Osteoblast (primary cell): Measurements from ENCODE around the gene TLR9. TPM values are rescaled to one million over a fixed set of nuclear protein-coding genes. Genes with fewer than 3 reads are reported as not detected.
A peak's percentile ranks its signal among the peaks of the same experiment; 100 is the strongest.

ENCODE experiments used
- DNase-seq: peaks from one replicate; pipeline ENCODE4 v3.0.0; 2011; ENCODE audit warnings: low spot score, mixed read lengths; ENCODE audit not compliant: insufficient read length; ENCODE audit errors: missing footprints
- H2AFZ ChIP-seq: 2 replicates; pipeline ENCODE4 v1.6.0; 2011; ENCODE audit warnings: mild to moderate bottlenecking, low read length
- H3K27ac ChIP-seq: 2 replicates; pipeline ENCODE4 v1.5.1; 2011; ENCODE audit warnings: mild to moderate bottlenecking, low read depth, low read length, moderate library complexity
- H3K27me3 ChIP-seq: 2 replicates; pipeline ENCODE4 v1.6.0; 2012; ENCODE audit warnings: mild to moderate bottlenecking, control low read depth, inconsistent platforms, low read length, moderate library complexity; ENCODE audit not compliant: insufficient read depth
- H3K36me3 ChIP-seq: 2 replicates; pipeline ENCODE4 v1.5.1; 2011; ENCODE audit warnings: mild to moderate bottlenecking, low read length, control low read depth, moderate library complexity; ENCODE audit not compliant: insufficient read depth
- H3K4me1 ChIP-seq: 2 replicates; pipeline ENCODE4 v1.5.1; 2011; ENCODE audit warnings: mild to moderate bottlenecking, low read length, control low read depth, moderate library complexity; ENCODE audit not compliant: insufficient read depth
- H3K4me2 ChIP-seq: 2 replicates; pipeline ENCODE4 v1.6.0; 2011; ENCODE audit warnings: mild to moderate bottlenecking, low read length; ENCODE audit not compliant: insufficient read depth
- H3K4me3 ChIP-seq: fragments of 200-600 bp; sonication (generic); 3 replicates; pipeline ENCODE4 v1.5.1; 2012; ENCODE audit warnings: mild to moderate bottlenecking, low read length, inconsistent platforms; ENCODE audit not compliant: insufficient read depth
- H3K79me2 ChIP-seq: 2 replicates; pipeline ENCODE4 v1.6.0; 2012; ENCODE audit warnings: mild to moderate bottlenecking, low read length, control low read depth, inconsistent platforms; ENCODE audit not compliant: insufficient read depth
- H3K9me3 ChIP-seq: 2 replicates; pipeline ENCODE4 v1.5.1; 2011; ENCODE audit warnings: low read depth, low read length, control low read depth
- H4K20me1 ChIP-seq: 2 replicates; pipeline ENCODE4 v1.6.0; 2012; ENCODE audit warnings: mild to moderate bottlenecking, low read length, control low read depth; ENCODE audit not compliant: insufficient read depth
- CTCF ChIP-seq: IDR thresholded peaks from 2 replicates; pipeline ENCODE4 v1.5.1; 2011; ENCODE audit warnings: mild to moderate bottlenecking, low read depth, low read length, moderate library complexity; ENCODE audit errors: extremely low read depth
- total RNA-seq: library from RNA; depleted of rRNA; stranded (reverse); fragments of >200 nt; gene quantifications from 2 replicates; pipeline ENCODE4 v1.2.3, GENCODE V29; 2012

The TLR9 gene
- total RNA-seq, 1 donor, result not detected

- Histone ChIP-seq H3K4me1 (peaks cover 18% of the 10 kb centered on the region), H3K79me2 (no peaks in the 10 kb centered on the region), H3K4me3 (no peak overlapping the region), H3K36me3 (no peaks in the 10 kb centered on the region), H2AFZ (no peak overlapping the region), H4K20me1 (no peaks in the 10 kb centered on the region), H3K27ac (no peak overlapping the region), H3K27me3 (no peaks in the 10 kb centered on the region), H3K9me3 (no peaks in the 10 kb centered on the region), H3K4me2 (no peak overlapping the region)
- DNase-seq, result no peak
- TF ChIP-seq CTCF, result no peak
Observed at GRCh38 chr3:52186729-52187128, 38.7 kb downstream of the TLR9 start.

DNA sequence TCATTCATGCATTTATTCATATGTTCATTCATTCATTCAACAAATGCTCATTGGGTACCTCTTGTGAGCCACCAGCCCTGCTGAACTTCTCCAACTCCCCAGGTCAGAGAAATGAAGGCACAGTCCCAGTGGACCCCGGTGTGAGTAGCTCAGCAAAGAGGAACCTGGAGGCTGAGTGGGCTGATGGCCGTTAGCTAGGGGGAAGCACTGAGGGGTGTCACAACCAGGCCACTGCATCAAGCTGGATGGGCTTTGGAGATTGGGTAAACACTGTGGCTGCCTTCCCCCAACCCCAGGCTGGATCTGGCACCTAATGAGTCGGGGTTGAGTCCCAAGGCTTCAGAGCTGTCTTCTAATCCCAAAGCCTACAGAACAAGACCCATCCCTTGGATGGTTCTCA lies 39.6 kb downstream of the TLR9 start:
- no peak overlapping the region for H3K27ac ChIP-seq
- no peaks in the 10 kb centered on the region for H3K79me2 ChIP-seq
- peaks cover 16% of the 10 kb centered on the region for H3K4me1 ChIP-seq
- no peak for TF ChIP-seq CTCF
- no peaks in the 10 kb centered on the region for H3K36me3 ChIP-seq
- no peaks in the 10 kb centered on the region for H3K27me3 ChIP-seq
- no peaks in the 10 kb centered on the region for H3K9me3 ChIP-seq
- no peak overlapping the region for H2AFZ ChIP-seq
- H4K20me1 ChIP-seq, result no peaks in the 10 kb centered on the region
- no peak for DNase-seq
- no peak overlapping the region for H3K4me2 ChIP-seq
- no peak overlapping the region for H3K4me3 ChIP-seq

- H3K4me3 ChIP-seq, result no peak overlapping the region
- peaks cover 10% of the 10 kb centered on the region for H3K4me1 ChIP-seq
- no peaks in the 10 kb centered on the region for H3K27me3 ChIP-seq
- no peak overlapping the region for H3K27ac ChIP-seq
- H4K20me1 ChIP-seq, result no peaks in the 10 kb centered on the region
- no peaks in the 10 kb centered on the region for H3K9me3 ChIP-seq
- no peaks in the 10 kb centered on the region for H3K36me3 ChIP-seq
- no peak for TF ChIP-seq CTCF
- no peak for DNase-seq
- H3K4me2 ChIP-seq, result no peak overlapping the region
- H2AFZ ChIP-seq, result no peak overlapping the region
- no peaks in the 10 kb centered on the region for H3K79me2 ChIP-seq
Observed at GRCh38 chr3:52185311-52185710, 40.1 kb downstream of the TLR9 start.

GRCh38 chr3:52184690-52185089 lies 40.8 kb downstream of the TLR9 start:
- DNase-seq, result peak; percentile 86
- no peak overlapping the region for H3K4me2 ChIP-seq
- H3K79me2 ChIP-seq, result no peaks in the 10 kb centered on the region
- no peak overlapping the region for H2AFZ ChIP-seq
- H3K27me3 ChIP-seq, result no peaks in the 10 kb centered on the region
- peaks cover 4% of the 10 kb centered on the region for H3K4me1 ChIP-seq
- no peak for TF ChIP-seq CTCF
- H3K4me3 ChIP-seq, result no peak overlapping the region
- no peaks in the 10 kb centered on the region for H3K9me3 ChIP-seq
- H4K20me1 ChIP-seq, result no peaks in the 10 kb centered on the region
- H3K36me3 ChIP-seq, result no peaks in the 10 kb centered on the region
- H3K27ac ChIP-seq, result no peak overlapping the region
